Measurements from ENCODE around the gene POMGNT2.
"Not testable (repeated sequence)": the region's sequence is repeated elsewhere in the genome, so short reads cannot be mapped to it uniquely, and the experiment has no call there.

The POMGNT2 gene

DNA sequence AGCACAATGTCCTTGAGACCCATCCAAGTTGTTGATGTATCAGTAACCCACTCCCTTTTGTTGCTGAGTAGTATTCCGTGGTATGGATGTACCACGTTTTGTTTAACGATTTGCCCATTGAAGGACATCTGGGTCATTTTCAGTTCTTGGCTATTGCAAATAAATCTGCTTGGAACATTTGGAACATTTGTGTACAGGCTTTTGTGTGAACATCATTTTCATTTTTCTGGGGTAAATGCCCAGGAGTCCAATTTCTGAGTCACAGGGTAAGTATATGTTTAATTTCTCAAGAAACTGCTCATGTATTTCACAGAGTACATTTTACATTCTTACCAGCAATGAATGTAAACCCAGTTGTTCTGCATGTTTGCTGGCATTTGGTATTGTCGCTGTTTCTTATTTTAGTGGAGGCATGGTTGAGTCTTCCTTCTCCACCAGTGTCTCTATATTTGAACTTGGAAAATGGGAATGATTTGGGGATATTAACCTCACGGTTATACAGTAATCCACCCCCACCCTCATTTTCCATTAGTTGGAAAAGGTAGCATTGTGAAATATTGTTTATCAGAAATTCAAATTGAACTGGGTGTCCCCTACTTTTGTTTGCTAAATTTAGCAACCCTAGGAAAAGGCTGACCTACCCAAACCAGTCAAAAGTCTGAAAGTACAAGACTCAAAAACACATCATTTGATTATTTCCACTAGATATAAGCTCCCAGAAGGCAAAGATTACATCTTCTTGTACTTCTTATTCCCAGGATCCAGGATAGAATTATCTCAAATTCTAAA lies 30.8 kb downstream of the POMGNT2 start:
- no peak for DNase-seq

DNA sequence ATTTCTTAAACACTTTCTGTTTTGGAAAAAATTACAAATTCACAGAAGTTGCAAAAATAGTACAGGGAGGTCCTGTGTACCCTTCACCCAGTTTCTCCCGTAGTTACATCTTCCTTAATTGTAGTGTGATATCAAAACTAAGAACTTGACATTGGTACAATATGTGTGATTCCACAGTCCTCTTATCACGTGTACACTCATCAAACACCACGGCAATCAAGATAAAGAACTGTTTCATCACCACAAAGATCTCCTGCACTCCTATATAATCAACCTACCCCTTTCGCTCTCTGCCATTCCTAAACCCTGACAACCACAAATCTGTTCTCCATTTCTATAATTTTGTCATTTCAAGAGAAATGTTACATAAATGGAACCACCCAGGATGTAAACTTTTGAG lies 31.4 kb downstream of the POMGNT2 start:
- no peak for DNase-seq

DNA sequence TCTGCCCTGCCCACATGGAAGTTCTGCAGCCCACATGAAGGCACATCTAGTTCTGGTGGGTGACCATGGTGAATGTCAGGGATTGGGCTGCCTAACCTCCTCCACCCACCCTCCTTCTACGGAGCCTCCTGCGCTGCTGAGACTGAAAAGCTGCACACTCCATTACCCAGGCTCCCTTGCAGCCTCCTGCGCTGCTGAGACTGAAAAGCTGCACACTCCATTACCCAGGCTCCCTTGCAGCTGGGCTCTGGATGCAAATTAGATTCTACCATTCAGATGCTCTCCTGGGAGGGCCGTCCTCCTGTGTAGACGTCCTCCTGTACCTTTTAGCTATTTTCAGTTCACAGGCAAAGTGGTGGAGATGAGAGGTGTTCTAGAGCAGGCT lies 32.1 kb downstream of the POMGNT2 start:
- DNase-seq, result no peak

DNA sequence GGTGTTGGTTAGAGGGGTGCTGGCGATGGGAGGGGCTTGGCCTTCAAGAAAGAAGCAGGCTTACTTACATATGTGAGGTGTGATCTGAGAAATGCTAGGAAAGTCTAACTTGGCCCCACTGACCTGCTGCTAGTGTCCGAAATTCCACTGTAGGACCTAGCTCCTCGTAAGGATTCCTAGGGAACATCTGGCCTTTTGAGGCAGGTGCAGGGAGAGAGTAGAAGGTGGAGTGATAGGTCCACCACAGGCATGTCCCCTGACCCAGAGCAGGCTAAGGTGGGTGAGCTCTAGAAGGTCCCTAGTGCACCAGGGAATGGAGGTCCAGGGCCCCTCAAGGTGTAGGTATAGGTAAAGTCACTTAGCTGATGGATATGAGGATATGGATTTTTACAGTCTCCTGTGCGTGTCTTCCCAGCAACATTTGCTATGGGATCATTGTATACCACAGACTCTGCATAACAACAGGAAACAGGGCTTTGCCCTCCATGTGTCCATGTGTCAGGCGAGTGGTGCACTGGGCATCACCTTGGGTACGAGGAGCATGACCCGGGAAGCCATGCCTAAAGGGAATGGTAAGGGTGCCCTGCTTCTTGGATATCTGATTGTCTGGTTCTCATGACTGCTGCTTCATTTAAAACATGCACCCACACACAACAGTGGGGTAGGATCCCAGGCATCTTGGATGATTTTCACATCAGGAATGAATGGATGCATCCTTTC lies 32.6 kb downstream of the POMGNT2 start:
- no peak for DNase-seq

DNA sequence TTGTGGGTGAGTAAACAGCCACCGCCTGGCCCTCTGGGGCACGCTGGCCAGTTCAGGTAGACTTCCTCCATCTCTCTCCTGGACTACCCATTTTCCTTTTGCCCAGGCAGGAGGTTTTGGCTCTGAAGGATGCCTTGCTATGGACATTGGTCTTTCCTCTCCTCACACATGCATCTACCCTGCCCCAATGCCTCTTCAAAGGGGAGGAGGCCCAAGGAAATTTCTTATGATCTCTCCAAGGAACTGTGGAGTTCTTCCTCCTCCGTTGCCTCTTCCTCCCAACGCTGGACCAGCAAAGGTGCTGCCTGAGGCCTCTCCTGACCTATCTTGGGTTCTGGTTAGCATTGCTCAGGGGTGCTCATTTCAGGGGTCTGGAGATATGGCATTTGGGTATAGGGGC lies 33.5 kb downstream of the POMGNT2 start:
- no peak for DNase-seq

DNA sequence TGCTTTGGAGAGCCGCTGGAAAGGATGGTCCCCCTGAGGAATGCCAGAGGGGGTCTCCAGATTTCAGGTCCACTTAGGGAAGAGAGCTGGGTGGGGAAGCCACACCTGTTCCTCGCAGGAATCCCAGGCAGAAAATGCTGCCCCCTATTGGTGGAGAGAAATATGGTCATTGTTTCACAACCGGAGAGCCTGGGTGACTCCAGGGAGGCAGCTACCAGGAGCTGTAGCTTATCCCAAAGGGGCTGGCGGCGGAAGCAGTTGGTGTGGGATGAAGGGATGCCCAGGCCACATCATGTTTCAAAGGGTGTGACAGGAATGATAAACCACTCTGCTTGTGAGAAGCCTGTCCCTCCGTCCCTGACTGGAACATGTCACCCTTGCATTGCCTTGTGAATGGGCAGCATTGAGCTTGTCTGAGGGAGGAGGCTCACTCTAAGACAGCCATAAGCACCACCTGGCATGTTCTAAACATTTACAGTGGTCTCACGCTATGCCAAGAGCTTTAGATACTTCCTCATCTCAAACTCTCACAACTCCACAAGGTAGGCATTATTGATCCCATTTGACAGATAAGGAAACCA lies 34.5 kb downstream of the POMGNT2 start:
- DNase-seq, result peak; percentile 46

DNA sequence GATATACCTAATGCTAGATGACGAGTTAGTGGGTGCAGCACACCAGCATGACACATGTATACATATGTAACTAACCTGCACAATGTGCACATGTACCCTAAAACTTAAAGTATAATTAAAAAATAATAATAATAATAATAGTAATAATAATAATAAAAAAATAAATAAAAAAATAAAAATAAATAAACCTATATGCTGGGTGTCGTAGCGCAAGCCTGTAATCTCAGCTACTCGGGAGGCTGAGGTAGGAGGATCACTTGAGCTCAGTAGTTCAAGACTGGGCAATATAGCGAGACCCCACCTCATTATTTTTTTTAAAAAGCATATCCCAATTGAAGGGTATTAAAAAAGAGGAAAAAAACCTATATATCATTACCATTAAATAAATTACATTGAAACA lies 35.2 kb downstream of the POMGNT2 start:
- not testable (repeated sequence) for DNase-seq

DNA sequence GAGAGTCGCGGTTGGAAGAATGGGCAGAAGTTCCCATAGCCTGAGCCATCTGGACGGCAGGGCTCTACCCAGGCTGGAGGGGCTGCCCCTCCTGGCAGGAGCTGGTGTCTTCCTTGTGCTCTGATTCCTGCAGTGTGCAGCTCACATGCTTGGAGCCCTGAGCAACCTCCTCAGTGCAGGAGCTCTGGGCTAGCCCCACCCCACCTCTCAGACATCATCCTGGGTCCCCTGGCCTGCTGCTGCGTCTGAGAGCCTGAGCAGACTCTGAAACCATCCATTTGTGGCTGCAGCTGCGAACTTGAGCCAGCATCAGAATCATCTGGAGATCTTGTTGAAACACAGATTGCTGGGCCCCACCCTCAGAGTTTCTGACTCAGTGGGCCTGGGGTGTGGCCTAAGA lies 42.8 kb downstream of the POMGNT2 start:
- DNase-seq, result no peak

DNA sequence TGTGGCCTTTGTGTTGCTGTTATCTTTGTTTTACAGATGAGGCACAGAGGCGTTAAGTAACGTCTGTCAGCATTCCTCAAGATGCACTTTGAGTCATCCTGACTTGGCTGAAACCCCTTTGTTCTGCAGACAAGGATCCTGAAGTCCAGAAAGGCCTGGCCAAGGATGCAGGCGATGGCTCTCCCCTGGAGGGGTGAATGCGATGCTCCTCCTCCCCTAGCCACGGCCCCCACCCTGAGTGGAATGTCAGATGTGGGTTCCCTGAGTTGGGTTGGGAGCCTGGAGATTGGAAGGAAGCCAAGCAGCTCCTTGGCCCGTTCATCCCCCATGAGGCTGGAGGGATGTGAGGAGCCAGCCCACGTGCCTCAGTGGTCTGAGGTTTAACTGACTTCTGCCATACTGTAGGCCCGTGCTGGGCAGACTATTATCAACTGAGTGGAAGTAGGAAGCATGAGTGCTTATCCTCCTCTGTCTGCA lies 43.3 kb downstream of the POMGNT2 start:
- no peak for DNase-seq

DNA sequence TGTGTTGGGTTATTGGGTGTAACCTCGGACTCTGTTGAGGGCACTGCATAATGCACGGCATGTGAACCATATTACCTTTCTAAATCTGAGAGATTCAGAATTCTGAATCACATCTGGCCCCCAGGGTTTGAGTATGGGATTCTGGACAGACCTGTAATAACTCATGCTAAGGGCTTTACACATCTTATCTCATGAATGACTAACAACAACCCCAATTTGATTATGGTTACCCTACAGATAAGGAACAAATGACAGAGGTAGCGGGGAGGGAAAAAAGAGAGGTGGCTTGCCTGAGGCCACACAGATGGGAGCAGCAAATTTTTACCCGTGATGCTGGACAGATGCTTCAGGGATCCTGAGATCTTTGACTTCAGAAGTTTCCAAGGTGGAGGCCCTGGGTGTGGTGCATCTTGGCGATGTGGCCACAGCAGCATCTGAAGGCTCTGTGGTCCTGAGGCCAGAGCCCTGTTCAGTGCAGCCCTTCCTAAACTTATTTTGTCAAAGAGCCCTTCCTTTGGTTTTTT lies 43.8 kb downstream of the POMGNT2 start:
- DNase-seq, result no peak

DNA sequence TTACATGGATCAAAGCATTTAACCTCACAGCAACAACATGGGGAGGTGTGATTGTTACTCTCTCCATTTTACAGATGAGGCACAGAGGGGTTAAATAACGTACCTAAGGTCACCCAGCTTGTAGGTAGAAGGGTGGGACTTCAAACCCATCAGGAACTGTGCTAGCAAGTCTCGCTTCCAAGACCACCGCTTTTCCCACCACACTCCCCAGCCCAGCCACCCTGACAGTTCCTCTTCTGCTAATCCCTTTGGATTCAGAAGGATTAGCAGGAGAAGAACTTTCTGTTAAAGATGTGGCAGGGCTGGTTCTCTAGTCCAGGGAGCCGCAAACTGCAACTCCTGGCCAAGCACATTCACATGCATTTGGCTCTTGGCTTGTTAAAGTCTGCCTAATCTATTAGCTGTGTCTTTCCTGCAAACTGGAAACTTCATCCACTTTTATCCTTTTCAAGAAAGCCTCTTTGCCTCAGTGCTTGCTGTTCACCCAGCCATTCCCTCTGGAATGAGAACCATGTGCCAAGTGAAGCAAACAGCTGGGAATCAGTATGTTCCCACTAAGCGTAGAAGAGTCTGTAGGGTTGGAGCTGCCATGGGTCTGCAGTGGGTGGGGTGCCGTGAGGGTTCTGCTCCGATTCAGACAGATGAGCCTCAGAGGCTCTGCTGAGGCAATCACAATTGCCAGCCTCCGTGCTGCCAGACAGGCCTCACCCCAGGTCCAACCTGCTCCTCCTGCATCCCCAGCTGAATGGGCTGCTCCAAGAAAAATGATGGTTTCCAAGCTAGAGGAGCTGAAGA lies 44.6 kb downstream of the POMGNT2 start:
- DNase-seq, result no peak

DNA sequence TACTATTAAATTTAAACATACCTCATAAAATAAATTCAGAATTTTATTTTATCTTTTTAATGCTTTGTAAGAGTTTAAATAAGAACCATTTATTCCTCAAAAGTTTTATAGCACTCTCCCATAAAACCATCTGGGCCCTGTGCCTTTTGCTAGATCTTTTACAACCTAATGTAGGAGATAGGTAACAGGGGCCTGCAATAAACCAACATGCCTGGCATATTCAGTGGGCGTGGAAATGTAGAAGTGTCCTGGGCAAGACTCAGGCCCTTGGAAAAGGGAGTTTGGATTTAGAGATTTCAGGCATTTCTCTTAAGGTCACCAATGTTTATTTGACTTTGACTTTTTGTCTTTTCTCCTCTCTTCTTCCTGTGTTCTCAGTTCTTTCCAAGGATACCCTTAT lies 46.4 kb downstream of the POMGNT2 start:
- no peak for DNase-seq

DNA sequence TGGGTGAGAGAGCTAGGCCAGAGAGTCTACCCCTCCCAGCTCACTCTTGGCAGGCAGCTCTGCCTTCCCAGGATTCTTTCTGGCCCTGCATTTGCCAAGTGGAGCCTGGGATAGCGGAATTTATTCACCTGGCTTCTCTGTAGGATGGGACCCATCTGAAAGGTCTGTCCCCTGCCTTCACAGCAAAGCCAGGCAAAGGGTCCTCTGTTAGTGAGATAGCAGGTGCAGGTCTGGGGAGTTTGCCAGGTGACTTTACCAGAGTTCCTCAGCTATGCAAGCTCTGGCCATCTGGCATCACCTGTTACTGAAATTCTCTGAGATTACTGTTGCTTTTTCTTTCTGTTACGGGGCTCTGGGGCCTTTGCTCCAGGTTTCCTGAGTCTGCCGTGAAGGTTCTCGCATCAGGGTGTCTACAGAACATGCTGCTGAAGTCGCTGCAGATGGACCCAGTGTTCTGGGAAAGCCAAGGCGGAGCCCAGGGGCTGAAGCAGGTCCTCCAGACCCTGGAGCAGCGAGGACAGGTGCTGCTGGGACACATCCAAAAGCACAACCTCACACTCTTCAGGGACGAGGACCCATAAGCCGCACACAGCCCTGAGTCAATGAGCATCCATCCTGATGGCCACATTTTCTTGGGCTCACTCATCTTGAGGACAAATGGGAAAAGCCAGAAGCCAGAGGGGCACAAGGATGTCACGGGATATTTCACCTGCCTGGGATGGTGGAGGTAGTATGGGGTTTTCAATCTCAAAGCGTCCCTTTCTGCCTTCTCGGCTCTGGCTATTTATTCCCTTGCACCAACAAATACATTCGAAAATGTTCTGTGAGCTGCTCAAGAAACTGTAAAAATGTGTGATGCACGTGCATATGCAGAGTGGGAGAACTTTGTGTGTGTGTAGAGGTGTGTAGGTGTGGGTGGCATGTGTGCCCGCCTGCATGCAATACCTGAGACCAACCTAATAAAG lies 49.8 kb downstream of the POMGNT2 start:
- DNase-seq, result no peak

DNA sequence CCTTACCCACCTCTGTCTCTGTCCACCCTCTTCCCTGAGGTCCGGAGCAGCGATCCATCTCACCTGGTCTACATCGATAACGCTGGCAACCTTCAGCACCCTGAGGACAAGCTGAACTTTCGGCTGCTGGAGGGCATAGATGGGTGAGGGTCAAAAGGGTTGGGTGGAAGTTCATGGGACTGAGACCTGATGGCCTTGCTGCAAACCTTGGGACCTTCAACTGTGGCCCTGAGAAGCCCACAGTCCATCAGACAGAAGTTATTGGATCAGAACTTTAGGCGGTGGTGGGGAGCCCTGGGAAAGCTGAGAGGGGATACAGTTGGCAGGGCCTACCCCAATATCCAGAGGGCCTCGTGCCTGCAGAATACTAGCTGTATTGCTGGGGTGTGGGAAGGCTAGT lies 50.5 kb downstream of the POMGNT2 start:
- DNase-seq, result no peak

DNA sequence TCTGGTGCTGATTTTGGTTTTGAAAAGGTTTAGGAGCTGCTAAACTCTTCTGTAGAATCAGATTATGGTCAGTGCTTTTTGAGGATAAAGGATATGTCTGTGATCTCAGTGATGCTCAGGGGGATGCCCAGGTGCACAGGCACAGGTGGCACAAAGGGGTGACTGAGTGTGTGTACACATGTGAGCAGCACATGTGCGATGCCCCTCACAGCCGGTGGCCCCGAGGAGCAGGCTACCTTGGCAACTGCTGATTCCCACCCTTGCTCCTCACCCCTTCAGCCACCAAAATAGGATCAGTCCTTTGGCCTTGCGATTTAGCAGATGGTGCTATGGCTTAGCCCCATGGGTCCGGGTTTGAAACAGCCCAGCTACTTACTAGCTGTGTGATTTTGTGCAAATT lies 51.1 kb downstream of the POMGNT2 start:
- DNase-seq, result no peak

DNA sequence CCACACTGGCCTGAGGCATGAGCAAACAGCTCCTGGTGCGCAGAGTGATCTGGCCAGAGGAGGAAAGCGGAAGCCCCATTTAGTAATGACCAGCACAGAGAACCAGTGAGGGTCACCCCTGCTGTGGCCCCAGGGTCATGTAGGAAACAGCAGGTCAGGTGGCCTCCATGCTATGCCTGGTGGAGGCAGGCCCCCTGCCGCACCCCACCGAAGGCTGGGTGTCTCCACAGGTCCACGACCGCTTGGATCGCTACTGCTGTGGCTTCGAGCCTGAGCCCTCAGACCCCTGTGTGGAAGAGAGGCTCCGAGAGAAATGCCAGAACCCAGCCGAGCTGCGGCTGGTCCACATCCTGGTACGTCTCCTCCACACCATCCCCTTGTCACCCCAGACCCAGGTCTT lies 52.6 kb downstream of the POMGNT2 start:
- DNase-seq, result no peak

DNA sequence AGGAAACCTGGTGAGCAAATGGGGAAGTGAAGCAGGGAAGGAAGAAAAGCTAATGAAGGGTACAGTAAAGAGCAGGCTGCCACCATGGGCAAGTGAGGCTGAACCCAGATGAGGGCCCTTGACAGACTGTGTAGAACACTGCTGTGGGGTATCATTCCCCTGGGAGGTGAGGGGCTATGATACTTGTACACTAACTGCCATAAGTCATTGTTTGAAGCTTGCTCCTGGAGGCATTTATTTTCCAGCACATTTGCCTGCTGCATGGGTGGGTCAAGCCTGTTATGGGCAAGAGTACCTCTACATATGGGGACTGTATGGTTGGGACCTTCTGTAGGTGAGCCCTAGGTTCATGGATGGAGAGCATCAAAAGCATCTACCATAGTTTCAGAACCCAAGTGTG lies 57.4 kb downstream of the POMGNT2 start:
- no peak for DNase-seq

DNA sequence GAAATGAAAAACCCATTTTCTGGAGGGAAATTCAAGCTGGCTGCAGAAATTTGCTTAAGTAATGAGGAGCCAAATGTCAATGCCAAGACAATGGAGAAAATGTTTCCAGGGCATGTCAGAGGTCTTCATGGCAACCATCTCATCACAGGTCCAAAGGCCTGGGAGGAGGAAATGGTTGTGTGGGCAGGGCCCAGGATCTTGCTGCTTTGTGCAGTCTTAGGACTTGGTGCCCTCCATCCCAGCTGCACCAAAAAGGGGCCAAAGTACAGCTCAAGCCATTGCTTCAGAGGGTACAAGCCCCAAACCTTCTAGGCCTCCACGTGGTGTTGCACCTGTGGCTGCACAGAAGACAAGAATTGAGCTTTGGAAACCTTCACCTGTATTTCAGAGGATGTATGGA lies 59.3 kb downstream of the POMGNT2 start:
- no peak for DNase-seq

DNA sequence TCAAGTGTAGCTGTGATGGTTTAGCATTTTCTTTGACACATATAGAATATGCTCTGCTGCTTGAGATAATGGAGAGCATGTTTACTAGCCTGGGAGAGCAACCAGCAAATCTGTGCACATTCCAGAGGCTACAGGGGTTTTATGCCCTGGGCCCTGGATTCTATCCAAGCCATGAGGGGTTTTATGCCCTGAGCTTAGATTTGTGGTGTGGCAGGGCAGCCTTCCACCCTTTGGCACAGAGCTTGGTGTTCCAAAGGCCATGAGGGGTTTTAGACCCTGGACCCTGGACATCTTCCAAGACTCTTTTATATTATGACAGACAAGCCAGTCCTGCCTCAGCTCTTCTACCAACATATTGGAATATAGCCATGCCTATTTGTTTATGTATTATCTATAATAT lies 60.8 kb downstream of the POMGNT2 start:
- DNase-seq, result not testable (repeated sequence)

DNA sequence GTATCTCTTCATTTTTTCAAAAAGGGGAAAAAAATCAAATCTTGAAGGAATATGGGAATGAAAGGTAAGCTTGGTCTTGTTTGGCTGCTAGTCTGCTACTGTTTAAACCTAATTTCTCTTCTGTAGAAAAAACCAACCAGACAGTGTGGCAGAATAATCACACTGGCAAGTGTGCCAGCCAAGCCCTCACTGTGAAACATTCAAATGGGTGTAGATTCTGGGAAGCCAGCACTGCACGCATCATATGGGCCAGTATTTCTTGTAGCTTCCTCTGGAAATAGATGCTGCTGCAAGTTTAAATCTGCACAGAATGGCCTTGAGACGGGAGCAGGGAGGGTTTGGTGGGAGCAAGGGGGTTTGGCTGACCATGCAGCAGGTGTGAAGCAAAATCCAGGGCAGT lies 62.1 kb downstream of the POMGNT2 start:
- DNase-seq, result no peak

DNA sequence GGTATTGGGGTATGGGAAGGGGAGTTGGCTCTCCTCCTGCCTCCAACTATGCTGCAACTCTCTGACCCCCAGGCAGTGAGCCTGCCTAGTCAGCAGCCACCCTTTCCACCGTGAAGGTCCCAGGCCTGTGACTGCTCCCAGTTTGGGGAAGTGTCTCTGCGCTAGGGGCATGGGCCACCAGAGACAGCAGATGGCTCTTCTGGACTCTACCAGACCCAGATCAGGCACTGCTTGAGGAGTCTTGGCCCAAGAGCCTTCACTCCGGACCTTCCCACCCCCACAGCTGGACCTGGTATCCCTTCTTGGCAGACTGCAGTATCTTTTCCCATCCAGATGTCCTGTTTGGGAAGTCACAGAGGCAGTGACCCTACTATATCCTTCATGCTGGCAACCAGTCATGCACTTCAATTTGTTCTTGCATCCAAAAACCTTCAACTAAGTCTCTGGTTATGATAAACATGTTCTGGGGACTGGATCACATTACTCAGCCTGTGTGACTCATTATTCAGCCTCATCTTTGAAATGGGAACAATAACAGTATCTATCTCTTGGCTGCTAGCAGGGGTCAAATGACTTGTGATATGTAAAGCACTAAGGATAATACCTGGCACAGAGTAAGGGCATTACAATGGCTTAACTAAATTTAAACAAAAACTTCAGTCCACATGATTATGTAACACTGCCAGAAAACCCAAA lies 62.7 kb downstream of the POMGNT2 start:
- DNase-seq, result no peak
